Naive B cell (primary cell): ENCODE results near the gene SMARCC1. TPM values are rescaled to one million over a fixed set of nuclear protein-coding genes. Genes with fewer than 3 reads are reported as not detected.
A peak's percentile ranks its signal among the peaks of the same experiment; 100 is the strongest.

Experiments used
- ATAC-seq, 2 donors: fragments of 150-1000 bp; cut with Tn5 transposase; 2 replicates each; pipeline ENCODE4 v1.10.0; 2021; ENCODE audit warnings: low read depth in 2 of 2, mild to moderate bottlenecking in 2 of 2, moderate library complexity in 2 of 2
- DNase-seq: peaks from one replicate; pipeline ENCODE4 v3.0.0; 2022
- H3K27ac Mint-ChIP-seq, 6 donors: one replicate each; pipeline ENCODE4 v1.8.0; 2020 to 2022; ENCODE audit warnings: mild to moderate bottlenecking in 6 of 6, mixed read lengths in 6 of 6, moderate library complexity in 5 of 6, inconsistent platforms in 2 of 6
- H3K27me3 Mint-ChIP-seq, 3 donors: one replicate each; pipeline ENCODE4 v1.8.0; 2021 to 2022; ENCODE audit warnings: mixed read lengths in 3 of 3, mild to moderate bottlenecking in 1 of 3
- H3K36me3 Mint-ChIP-seq, 2 donors: one replicate each; pipeline ENCODE4 v1.8.0; 2020 to 2022; ENCODE audit warnings: mixed read lengths in 2 of 2, inconsistent platforms in 1 of 2, mild to moderate bottlenecking in 1 of 2
- H3K4me1 Mint-ChIP-seq, 3 donors: one replicate each; pipeline ENCODE4 v1.8.0; 2020 to 2022; ENCODE audit warnings: mixed read lengths in 3 of 3, inconsistent platforms in 1 of 3, mild to moderate bottlenecking in 1 of 3, moderate library complexity in 1 of 3
- H3K4me3 Mint-ChIP-seq, 8 donors: one replicate each; pipeline ENCODE4 v1.8.0; 2020 to 2022; ENCODE audit warnings: mild to moderate bottlenecking in 8 of 8, mixed read lengths in 8 of 8, moderate library complexity in 8 of 8, inconsistent platforms in 2 of 8
- H3K9me3 Mint-ChIP-seq, 7 donors: one replicate each; pipeline ENCODE4 v1.8.0; 2020 to 2022; ENCODE audit warnings: mixed read lengths in 7 of 7, mild to moderate bottlenecking in 5 of 7, inconsistent platforms in 2 of 7, moderate library complexity in 1 of 7
- polyA plus RNA-seq, 6 donors: library from polyadenylated mRNA; unstranded; fragments of 300-500 nt; fragmentation: Illumina TruSeq; gene quantifications; one replicate each; pipeline ENCODE4 v1.2.3, GENCODE V29; 2021; ENCODE audit warnings: low read depth in 6 of 6

Gene SMARCC1
- polyA plus RNA-seq, 6 donors from 2014 or later = 47.2 to 99.6 (median 73.8) TPM

DNA sequence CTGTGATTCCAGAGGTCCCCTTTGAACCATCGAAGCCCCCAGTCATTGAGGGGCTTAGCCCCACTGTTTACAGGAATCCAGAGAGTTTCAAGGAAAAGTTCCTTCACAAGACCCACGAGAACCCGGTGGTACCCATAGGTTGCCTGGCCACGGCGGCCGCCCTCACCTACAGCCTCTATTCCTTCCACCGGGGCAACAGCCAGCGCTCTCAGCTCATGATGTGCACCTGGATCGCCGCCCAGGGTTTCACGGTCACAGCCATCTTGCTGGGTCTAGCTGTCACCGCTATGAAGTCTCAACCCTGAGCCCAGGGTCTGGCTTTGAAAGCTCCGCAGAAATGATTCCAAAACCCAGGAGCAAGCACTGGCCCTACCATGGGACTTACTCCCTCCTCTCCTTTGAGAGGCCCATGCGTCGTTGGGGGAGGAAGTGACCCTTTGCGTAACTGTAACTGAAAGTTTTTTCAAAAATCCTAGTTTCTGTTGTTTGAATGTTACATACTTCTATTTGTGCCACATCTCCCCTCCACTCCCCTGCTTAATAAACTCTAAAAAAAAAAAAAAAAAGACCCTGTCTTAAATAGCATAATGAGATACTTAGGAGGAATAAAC is 118.0 kb downstream of the SMARCC1 start:
- ATAC-seq (no peak), DNase-seq (no peak)
- H3K4me3 Mint-ChIP-seq = peak overlapping the region in 1 of 8 donors; percentile 33
- H3K4me1 Mint-ChIP-seq = peaks cover 0 to 4% (median 0%) of the 10 kb centered on the region in 3 donors
- H3K27ac Mint-ChIP-seq = peak overlapping the region in 4 of 6 donors; percentile 34 to 57 (median 46)
- peaks cover 0 to 2% (median 0%) of the 10 kb centered on the region in 7 donors for H3K9me3 Mint-ChIP-seq
- H3K27me3 Mint-ChIP-seq = no peaks in the 10 kb centered on the region
- peaks cover under 1 to 8% of the 10 kb centered on the region in 2 donors for H3K36me3 Mint-ChIP-seq

DNA sequence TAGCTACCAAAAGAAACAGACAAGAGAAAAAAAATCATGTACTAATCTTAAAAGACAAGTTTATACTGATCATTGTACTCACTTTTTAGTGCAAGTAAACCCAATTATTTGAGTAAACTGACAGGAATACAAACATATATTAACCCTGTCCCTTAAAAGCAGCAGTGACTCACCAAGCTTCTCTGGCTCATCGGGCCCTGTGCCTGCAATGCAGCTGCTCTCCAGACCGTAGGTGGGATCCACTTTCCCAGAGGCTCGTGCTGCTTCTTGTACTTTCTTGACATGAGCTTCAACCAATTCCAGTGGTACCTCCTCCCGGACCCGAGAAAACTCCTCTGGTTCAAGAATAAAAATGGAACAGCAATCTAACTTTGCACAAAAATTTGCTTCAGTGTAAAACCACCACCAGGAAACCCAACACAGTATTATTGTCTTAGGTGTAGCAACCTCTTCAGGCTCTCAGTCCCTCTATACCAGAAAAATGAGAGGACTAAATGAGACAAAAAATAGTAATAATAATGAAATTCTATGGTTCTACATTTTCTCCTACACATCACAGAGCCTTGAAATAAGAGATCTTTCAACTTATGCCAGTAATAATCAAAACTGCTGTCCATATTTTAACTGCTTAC is 120.5 kb downstream of the SMARCC1 start:
- peaks cover 23 to 27% of the 10 kb centered on the region in 2 donors for H3K36me3 Mint-ChIP-seq
- DNase-seq (no peak), ATAC-seq (no peak)
- peaks cover 0 to 11% (median 3%) of the 10 kb centered on the region in 7 donors for H3K9me3 Mint-ChIP-seq
- H3K27ac Mint-ChIP-seq = no peak overlapping the region
- no peaks in the 10 kb centered on the region for H3K27me3 Mint-ChIP-seq
- H3K4me3 Mint-ChIP-seq = no peak overlapping the region
- peaks cover 0 to 4% (median 0%) of the 10 kb centered on the region in 3 donors for H3K4me1 Mint-ChIP-seq

DNA sequence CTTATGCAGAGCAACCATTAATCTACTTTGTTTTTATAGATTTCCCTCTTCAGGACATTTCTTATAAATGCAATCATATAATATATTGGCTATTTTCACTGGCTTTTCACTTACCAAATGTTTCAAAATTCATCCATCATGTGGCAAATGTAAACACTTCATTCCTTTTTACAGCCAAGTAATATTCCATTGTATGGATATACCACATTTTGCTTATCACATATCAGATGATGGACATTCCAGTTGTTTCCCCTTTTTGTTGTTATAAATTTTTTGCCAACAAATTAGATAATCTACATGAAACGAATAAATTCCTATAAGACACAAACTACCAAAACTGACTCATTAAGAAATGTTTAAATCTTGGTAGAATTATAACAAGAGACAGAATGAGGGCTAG is 123.2 kb downstream of the SMARCC1 start:
- peaks cover 23 to 27% of the 10 kb centered on the region in 2 donors for H3K36me3 Mint-ChIP-seq
- H3K4me1 Mint-ChIP-seq = peaks cover 0 to 4% (median 0%) of the 10 kb centered on the region in 3 donors
- no peaks in the 10 kb centered on the region for H3K27me3 Mint-ChIP-seq
- no peak overlapping the region for H3K27ac Mint-ChIP-seq
- peaks cover 0 to 11% (median 3%) of the 10 kb centered on the region in 7 donors for H3K9me3 Mint-ChIP-seq
- DNase-seq = no peak
- peak overlapping the region in 1 of 8 donors; percentile 10 for H3K4me3 Mint-ChIP-seq
- ATAC-seq = no peak

GRCh38 chr3:47652142-47652541 is 129.6 kb downstream of the SMARCC1 start:
- Mint-ChIP-seq H3K36me3 (peaks cover 5 to 6% of the 10 kb centered on the region in 2 donors), H3K4me3 (no peak overlapping the region), H3K27ac (peak overlapping the region in 1 of 6 donors; percentile 67), H3K9me3 (peaks cover 0 to 3% (median 0%) of the 10 kb centered on the region in 7 donors), H3K4me1 (peaks cover 0 to 4% (median 0%) of the 10 kb centered on the region in 3 donors), H3K27me3 (no peaks in the 10 kb centered on the region)
- ATAC-seq = no peak
- DNase-seq = no peak

DNA sequence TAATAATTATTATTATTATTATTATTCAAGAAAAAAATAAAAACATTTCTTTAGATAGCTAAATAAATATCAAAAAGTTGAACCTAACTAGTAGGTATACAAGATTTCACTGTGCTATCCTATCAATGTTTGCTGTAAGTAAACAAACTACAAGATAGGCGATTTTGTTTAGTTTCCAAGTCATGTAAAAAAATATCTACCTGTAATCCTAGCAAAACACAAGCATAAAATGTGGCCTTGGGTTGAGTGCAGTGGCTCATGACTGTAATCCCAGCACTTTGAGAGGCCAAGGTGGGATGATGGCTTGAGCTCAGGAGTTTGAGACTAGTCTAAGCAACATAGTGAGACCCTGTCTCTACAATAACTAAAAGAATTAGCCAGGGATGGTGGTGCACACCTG is 131.4 kb downstream of the SMARCC1 start:
- Mint-ChIP-seq H3K27me3 (no peaks in the 10 kb centered on the region), H3K9me3 (no peaks in the 10 kb centered on the region), H3K27ac (no peak overlapping the region), H3K36me3 (no peaks in the 10 kb centered on the region), H3K4me3 (no peak overlapping the region), H3K4me1 (peaks cover 0 to 4% (median 0%) of the 10 kb centered on the region in 3 donors)
- ATAC-seq = no peak
- no peak for DNase-seq

DNA sequence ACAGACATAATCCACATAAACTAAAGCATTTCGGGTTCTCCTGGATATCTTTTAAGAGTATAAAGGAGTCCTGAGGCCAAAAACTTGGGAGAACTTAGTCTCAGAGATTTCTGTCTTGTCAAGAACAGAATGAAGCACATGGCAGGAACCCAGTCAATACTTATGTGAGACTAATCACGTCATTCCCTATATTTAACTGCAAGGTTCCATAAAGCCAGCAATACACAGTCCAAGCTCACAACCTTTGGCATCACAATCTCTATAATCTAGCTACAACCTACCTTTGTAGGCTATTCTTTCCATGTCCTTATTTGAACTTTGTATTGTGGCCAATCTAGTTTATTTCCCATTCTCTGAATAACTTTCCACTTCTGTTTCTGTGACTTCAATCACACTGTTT is 134.1 kb downstream of the SMARCC1 start:
- Mint-ChIP-seq H3K27ac (peak overlapping the region in 1 of 6 donors; percentile 59), H3K9me3 (no peaks in the 10 kb centered on the region), H3K4me3 (no peak overlapping the region), H3K4me1 (peaks cover 0 to 4% (median 0%) of the 10 kb centered on the region in 3 donors), H3K27me3 (no peaks in the 10 kb centered on the region), H3K36me3 (no peaks in the 10 kb centered on the region)
- DNase-seq (no peak), ATAC-seq (no peak)

GRCh38 chr3:47646362-47646761 is 135.3 kb downstream of the SMARCC1 start:
- DNase-seq (no peak), ATAC-seq (no peak)
- H3K4me3 Mint-ChIP-seq = no peak overlapping the region
- peak overlapping the region in 2 of 6 donors; percentile 3 to 19 for H3K27ac Mint-ChIP-seq
- H3K27me3 Mint-ChIP-seq = no peaks in the 10 kb centered on the region
- no peaks in the 10 kb centered on the region for H3K36me3 Mint-ChIP-seq
- peaks cover 0 to under 1% (median 0%) of the 10 kb centered on the region in 3 donors for H3K4me1 Mint-ChIP-seq
- H3K9me3 Mint-ChIP-seq = no peaks in the 10 kb centered on the region

DNA sequence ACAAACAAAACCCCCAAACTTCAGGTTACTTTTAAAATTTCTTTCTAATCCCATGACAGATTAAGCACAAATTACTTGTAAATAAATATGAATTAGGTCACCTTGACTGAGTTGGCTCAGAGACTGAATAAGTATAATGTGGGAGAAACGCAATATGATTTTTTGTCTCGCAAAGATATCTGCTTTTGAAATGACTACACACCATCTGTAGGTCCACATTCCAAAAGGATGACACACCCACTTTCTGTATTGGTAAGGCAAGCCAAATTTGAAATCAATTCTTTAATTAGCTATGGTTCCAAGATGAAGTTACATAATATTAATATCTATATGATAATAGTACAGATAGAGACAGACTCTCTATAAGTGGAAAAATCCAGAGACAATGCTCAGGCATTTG is 136.1 kb downstream of the SMARCC1 start:
- Mint-ChIP-seq H3K27ac (peak overlapping the region in 1 of 6 donors; percentile 85), H3K4me1 (no peaks in the 10 kb centered on the region), H3K4me3 (no peak overlapping the region), H3K27me3 (no peaks in the 10 kb centered on the region), H3K36me3 (no peaks in the 10 kb centered on the region), H3K9me3 (no peaks in the 10 kb centered on the region)
- no peak for DNase-seq
- ATAC-seq = no peak

GRCh38 chr3:47643092-47643491 is 138.6 kb downstream of the SMARCC1 start:
- no peak for ATAC-seq
- Mint-ChIP-seq H3K9me3 (peaks cover 0 to 1% (median 0%) of the 10 kb centered on the region in 7 donors), H3K36me3 (peaks cover 0 to under 1% of the 10 kb centered on the region in 2 donors)

DNA sequence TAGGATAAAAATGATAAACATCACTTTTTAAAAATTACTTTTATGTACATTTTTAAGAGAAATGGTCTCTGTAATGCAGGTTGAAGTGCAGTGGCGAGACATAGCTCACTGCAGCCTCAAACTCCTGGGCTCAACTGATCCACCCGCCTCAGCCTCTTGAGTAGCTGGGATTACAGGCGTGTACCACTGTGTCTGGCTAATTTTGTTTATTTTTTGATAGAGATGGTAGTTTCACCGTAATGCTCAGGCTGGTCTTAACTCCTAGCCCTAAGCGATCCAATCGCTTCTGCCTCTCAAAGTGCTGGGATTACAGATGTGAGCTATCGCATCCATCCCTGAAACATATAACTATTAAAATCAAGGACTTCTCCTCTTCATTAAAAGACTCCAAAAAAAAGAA is 140.0 kb downstream of the SMARCC1 start:
- DNase-seq = no peak
- H3K36me3 Mint-ChIP-seq = peaks cover 0 to 8% of the 10 kb centered on the region in 2 donors
- H3K4me3 Mint-ChIP-seq = no peak overlapping the region
- H3K27ac Mint-ChIP-seq = peak overlapping the region in 2 of 6 donors; percentile 65 to 66
- ATAC-seq = no peak
- peaks cover 0 to 1% (median 0%) of the 10 kb centered on the region in 7 donors for H3K9me3 Mint-ChIP-seq
- H3K27me3 Mint-ChIP-seq = no peaks in the 10 kb centered on the region
- H3K4me1 Mint-ChIP-seq = peaks cover 0 to 4% (median 2%) of the 10 kb centered on the region in 3 donors

More at GRCh38 chr3:47643092-47643491, 138.6 kb downstream of the SMARCC1 start:
- Mint-ChIP-seq H3K4me1 (peaks cover 0 to 2% (median 0%) of the 10 kb centered on the region in 3 donors), H3K27me3 (no peaks in the 10 kb centered on the region), H3K4me3 (no peak overlapping the region), H3K27ac (peak overlapping the region in 1 of 6 donors; percentile 48)
- no peak for DNase-seq

- no peak overlapping the region for H3K27ac Mint-ChIP-seq
- peaks cover 0 to 1% (median 0%) of the 10 kb centered on the region in 7 donors for H3K9me3 Mint-ChIP-seq
- DNase-seq (no peak), ATAC-seq (no peak)
- peaks cover 34 to 38% of the 10 kb centered on the region in 2 donors for H3K36me3 Mint-ChIP-seq
- peaks cover 0 to 9% (median 2%) of the 10 kb centered on the region in 3 donors for H3K4me1 Mint-ChIP-seq
- H3K27me3 Mint-ChIP-seq = no peaks in the 10 kb centered on the region
- H3K4me3 Mint-ChIP-seq = no peak overlapping the region
These were observed 144.8 kb downstream of the SMARCC1 start for GRCh38 chr3:47636921-47637320.

- Mint-ChIP-seq H3K27ac (no peak overlapping the region), H3K4me1 (peaks cover 0 to 12% (median 2%) of the 10 kb centered on the region in 3 donors), H3K4me3 (no peak overlapping the region), H3K27me3 (no peaks in the 10 kb centered on the region), H3K9me3 (peaks cover 0 to 1% (median 0%) of the 10 kb centered on the region in 7 donors), H3K36me3 (peaks cover 41 to 45% of the 10 kb centered on the region in 2 donors)
- DNase-seq (no peak), ATAC-seq (no peak)
These were observed 145.5 kb downstream of the SMARCC1 start for GRCh38 chr3:47636225-47636624.

DNA sequence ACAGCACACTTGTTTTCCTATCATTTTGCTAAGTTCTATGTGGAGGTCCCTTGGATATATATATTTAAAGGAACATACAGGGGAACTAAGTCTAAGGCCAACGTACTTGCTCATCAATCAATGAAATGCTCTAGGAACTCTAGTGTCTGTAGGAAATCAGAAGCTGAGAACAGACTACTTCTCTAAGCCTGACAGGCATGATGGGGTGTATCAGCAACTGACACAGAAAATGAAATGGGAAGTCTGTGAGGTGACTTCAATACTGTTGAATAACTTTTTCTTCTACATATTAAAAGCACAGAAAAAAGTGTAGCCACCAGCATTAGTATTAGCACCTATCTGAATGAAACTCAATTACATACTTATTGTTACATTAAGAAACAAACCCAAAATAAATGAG is 146.2 kb downstream of the SMARCC1 start:
- DNase-seq (no peak), ATAC-seq (no peak)
- Mint-ChIP-seq H3K4me1 (peaks cover 0 to 12% (median 2%) of the 10 kb centered on the region in 3 donors), H3K36me3 (peaks cover 44 to 52% of the 10 kb centered on the region in 2 donors), H3K27ac (peak overlapping the region in 2 of 6 donors; percentile 19 to 86), H3K9me3 (peaks cover 0 to 1% (median 0%) of the 10 kb centered on the region in 7 donors), H3K4me3 (no peak overlapping the region), H3K27me3 (no peaks in the 10 kb centered on the region)

- DNase-seq = no peak
- peaks cover 0 to 12% (median 2%) of the 10 kb centered on the region in 3 donors for H3K4me1 Mint-ChIP-seq
- peaks cover 44 to 52% of the 10 kb centered on the region in 2 donors for H3K36me3 Mint-ChIP-seq
- no peaks in the 10 kb centered on the region for H3K27me3 Mint-ChIP-seq
- H3K4me3 Mint-ChIP-seq = no peak overlapping the region
- H3K9me3 Mint-ChIP-seq = peaks cover 0 to 1% (median 0%) of the 10 kb centered on the region in 7 donors
- H3K27ac Mint-ChIP-seq = peak overlapping the region in 2 of 6 donors; percentile 19 to 86
- ATAC-seq = peak in 1 of 2 donors; percentile 27
These were observed 146.7 kb downstream of the SMARCC1 start for GRCh38 chr3:47634996-47635395.
